K562 (cell line): ENCODE results near the gene POU2F1. TPM values are rescaled to one million over a fixed set of nuclear protein-coding genes. Genes with fewer than 3 reads are reported as not detected.

Source experiments
- ATAC-seq: fragments of 200-7000 bp; cut with Tn5 transposase; 3 replicates; pipeline ENCODE4 v1.9.1; 2020; ENCODE audit warnings: moderate library complexity
- BruUV-seq: library from RNA; stranded (reverse); fragments of 400-500 nt; replicated peaks from 2 replicates; lab custom pipeline; 2021; lab: Mats Ljungman, UMichigan
- CTCF ChIA-PET: fragments of 300-600 bp; formaldehyde crosslinking; extraction: SDS; loops from one replicate; lab custom pipeline; 2021; ENCODE audit warnings: low intra/inter-chr PET ratio; lab: Yijun Ruan, JAX
- POLR2A ChIA-PET: fragments of 300-600, 350-650 bp; sonication (Branson Sonifier 250); formaldehyde crosslinking; extraction: SDS; loops from one replicate; lab custom pipeline; 2021; ENCODE audit warnings: antibody characterized with exemption, inconsistent platforms; lab: Yijun Ruan, JAX
- DNase-seq, 4 experiments: peaks; one replicate each; pipeline versions ENCODE4 v3.0.0 to v3.0.0-alpha.2; 2011 to 2018; ENCODE audit warnings: low spot score in 3 of 4, mixed read lengths in 3 of 4; ENCODE audit errors: extremely low read depth in 1 of 4
- FAIRE-seq: peaks from 2 replicates; lab custom pipeline; 2011; peaks lifted over from hg19 to GRCh38; lab: Jason Lieb, UNC
- H2AFZ ChIP-seq: 2 replicates; pipeline ENCODE4 v1.6.0; 2011; ENCODE audit warnings: low read depth, low read length, control low read depth, inconsistent platforms
- H3K27ac ChIP-seq: fragments of 200-600 bp; 3 replicates; pipeline ENCODE4 v1.8.0; 2011; ENCODE audit warnings: low read depth, mild to moderate bottlenecking, control low read depth, inconsistent platforms, low read length, moderate library complexity, mixed read lengths; ENCODE audit errors: extremely low read depth
- H3K27me3 ChIP-seq, 2 experiments: fragments of 300-600 bp in 1 of 2; 2 replicates in 1 of 2; 3 replicates in 1 of 2; pipeline versions ENCODE4 v1.6.0 to v1.8.0; 2011; ENCODE audit warnings: inconsistent platforms in 2 of 2, low read length in 2 of 2, mild to moderate bottlenecking in 1 of 2, mixed read lengths in 1 of 2, moderate library complexity in 1 of 2; ENCODE audit not compliant: control insufficient read depth in 2 of 2, insufficient read depth in 2 of 2
- H3K36me3 ChIP-seq: fragments of 300-600 bp; 3 replicates; pipeline ENCODE4 v1.8.0; 2011; ENCODE audit warnings: mild to moderate bottlenecking, low read length, inconsistent platforms; ENCODE audit not compliant: control insufficient read depth, insufficient read depth
- H3K4me1 ChIP-seq, 2 experiments: fragments of 200-600 bp in 1 of 2; replicated peaks in 1 of 2; 2 replicates in 1 of 2; 3 replicates in 1 of 2; pipeline versions ENCODE4 v1.5.1 to v1.8.0; 2011; ENCODE audit warnings: inconsistent platforms in 2 of 2, low read length in 2 of 2, mild to moderate bottlenecking in 1 of 2, mixed read lengths in 1 of 2, moderate library complexity in 1 of 2; ENCODE audit not compliant: control insufficient read depth in 2 of 2, insufficient read depth in 2 of 2
- H3K4me2 ChIP-seq: 2 replicates; pipeline ENCODE4 v1.6.1; 2011; ENCODE audit warnings: low read length, control low read depth, inconsistent platforms, mixed read lengths; ENCODE audit not compliant: insufficient read depth
- H3K4me3 ChIP-seq: fragments of 200-600 bp; sonication (generic), shearing (Covaris generic); 2 replicates; pipeline ENCODE4 v1.5.1; 2016; ENCODE audit warnings: control low read depth, inconsistent platforms
- H3K79me2 ChIP-seq: fragments of 200-600 bp; 3 replicates; pipeline ENCODE4 v1.8.0; 2011; ENCODE audit warnings: low read length, inconsistent platforms; ENCODE audit not compliant: control insufficient read depth, insufficient read depth
- H3K9ac ChIP-seq, 2 experiments: 2 replicates each; pipeline versions ENCODE4 v1.6.0 to v1.6.1; 2011; ENCODE audit warnings: low read depth in 2 of 2, low read length in 2 of 2, control low read depth in 1 of 2, inconsistent platforms in 1 of 2, mild to moderate bottlenecking in 1 of 2, mixed read lengths in 1 of 2; ENCODE audit not compliant: insufficient read depth in 1 of 2
- H3K9me1 ChIP-seq: one replicate; pipeline ENCODE4 v1.6.0; 2011; ENCODE audit warnings: inconsistent platforms, mild to moderate bottlenecking, low read length, moderate library complexity; ENCODE audit not compliant: control insufficient read depth, insufficient read depth
- H3K9me3 ChIP-seq: replicated peaks from 2 replicates; pipeline ENCODE4 v1.5.1; 2011; ENCODE audit warnings: low read depth, low read length, inconsistent platforms; ENCODE audit not compliant: control insufficient read depth, insufficient read depth
- H4K20me1 ChIP-seq: replicated peaks from 2 replicates; pipeline ENCODE4 v1.6.1; 2011; ENCODE audit warnings: low read length, inconsistent platforms, mixed read lengths; ENCODE audit not compliant: control insufficient read depth, insufficient read depth
- MEIS2 ChIP-seq: fragments of 450-650 bp; IDR thresholded peaks from 2 replicates; pipeline ENCODE4 v1.6.1; 2014; ENCODE audit warnings: mild to moderate bottlenecking; ENCODE audit not compliant: partially characterized antibody
- in situ Hi-C: fragments of 300-500 bp; cut with MboI; formaldehyde crosslinking; loops from 4 replicates; pipeline ENCODE4 v1.15.0; 2018; ENCODE audit warnings: inconsistent platforms, mixed read lengths
- intact Hi-C: fragments of 100-400 bp; cut with micrococcal nuclease; formaldehyde crosslinking; loops from 2 replicates; pipeline ENCODE4 v1.14.2; 2022
- polyA plus RNA-seq, 8 experiments: library from polyadenylated mRNA; depleted of rRNA in 4 of 8; stranded (reverse) in 5 of 8; unstranded in 3 of 8; fragments of >200 nt; fragmentation: Nextera tagmentation in 2 of 8; fragmentation: Illumina TruSeq in 1 of 8; extraction: Ambion mirVana in 2 of 8; extraction: Trizol in 1 of 8; gene quantifications; 2 replicates each; pipeline versions ENCODE4 v1.2.1 to v1.2.3, GENCODE V29; 2011 to 2014; ENCODE audit warnings: inconsistent platforms in 1 of 8, missing spikeins in 1 of 8
- total RNA-seq, 7 experiments: library from RNA; depleted of rRNA in 6 of 7; stranded (reverse); fragments of >200 nt in 6 of 7; fragmentation: Illumina TruSeq in 2 of 7; extraction: Trizol in 2 of 7; gene quantifications; 2 replicates each; pipeline versions ENCODE4 v1.2.1 to v1.2.3, GENCODE V29; 2011 to 2021; ENCODE audit warnings: low replicate concordance in 1 of 7
- TF ChIP-seq, protein P1 (sequence below): fragments of 450-650 bp; formaldehyde crosslinking; IDR thresholded peaks from 2 replicates; pipeline ENCODE4 v1.4.0; 2020; ENCODE audit warnings: mild to moderate bottlenecking, mixed read lengths
- TF ChIP-seq, protein P2 (sequence below), 2 experiments: fragments of 450-650 bp in 1 of 2; sonication (generic) in 1 of 2; formaldehyde crosslinking in 1 of 2; IDR thresholded peaks; 2 replicates each; pipeline versions ENCODE4 v1.7.1 to v1.9.0; 2016 to 2022; ENCODE audit warnings: inconsistent platforms in 1 of 2, mild to moderate bottlenecking in 1 of 2, missing genetic modification reagents in 1 of 2

The POU2F1 gene
- total and polyA plus RNA-seq, 9 of the 15 experiments (the other 6 are each of a cell fraction or from before 2014, with no cell fraction given) = 2.6 to 22.3 (median 8.8) TPM

DNA sequence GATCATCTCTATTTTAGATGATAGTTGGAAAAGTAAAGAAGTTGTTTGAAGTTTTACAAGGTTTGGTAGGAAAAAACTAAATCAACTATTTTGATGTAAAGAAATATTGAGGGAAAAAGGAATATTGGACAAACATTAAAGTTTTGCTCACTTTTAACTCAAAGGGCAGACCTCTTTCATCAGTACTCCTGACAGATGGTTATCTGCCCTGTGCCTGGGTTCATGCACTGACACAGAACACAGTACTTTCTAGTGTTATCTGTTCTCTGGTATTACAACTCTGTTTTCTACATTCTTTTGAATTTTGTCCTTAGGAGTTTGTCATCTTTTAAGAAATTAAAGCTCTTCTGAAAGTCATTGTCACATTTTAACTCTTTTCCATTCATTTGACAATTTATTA lies 118.7 kb downstream of the POU2F1 start:
- no peak overlapping the region for H3K4me2 ChIP-seq
- intact Hi-C loops = no loop called here
- H2AFZ ChIP-seq = no peak overlapping the region
- H3K36me3 ChIP-seq = no peaks in the 10 kb centered on the region
- no peaks in the 10 kb centered on the region for H4K20me1 ChIP-seq
- H3K27me3 ChIP-seq = no peaks in the 10 kb centered on the region
- in situ Hi-C loops = no loop called here
- POLR2A ChIA-PET = interaction anchor here (0.6 to 0.8 kb wide), 3 partner anchors 10 to 155 kb away, joined by 3 to 4 read pairs (median 3); no protein-coding TSS in a partner anchor
- TF ChIP-seq, protein P1, sequence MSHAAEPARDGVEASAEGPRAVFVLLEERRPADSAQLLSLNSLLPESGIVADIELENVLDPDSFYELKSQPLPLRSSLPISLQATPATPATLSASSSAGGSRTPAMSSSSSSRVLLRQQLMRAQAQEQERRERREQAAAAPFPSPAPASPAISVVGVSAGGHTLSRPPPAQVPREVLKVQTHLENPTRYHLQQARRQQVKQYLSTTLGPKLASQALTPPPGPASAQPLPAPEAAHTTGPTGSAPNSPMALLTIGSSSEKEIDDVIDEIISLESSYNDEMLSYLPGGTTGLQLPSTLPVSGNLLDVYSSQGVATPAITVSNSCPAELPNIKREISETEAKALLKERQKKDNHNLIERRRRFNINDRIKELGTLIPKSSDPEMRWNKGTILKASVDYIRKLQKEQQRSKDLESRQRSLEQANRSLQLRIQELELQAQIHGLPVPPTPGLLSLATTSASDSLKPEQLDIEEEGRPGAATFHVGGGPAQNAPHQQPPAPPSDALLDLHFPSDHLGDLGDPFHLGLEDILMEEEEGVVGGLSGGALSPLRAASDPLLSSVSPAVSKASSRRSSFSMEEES (CRISPR knock-in tag) = no peak
- TF ChIP-seq, protein P2, sequence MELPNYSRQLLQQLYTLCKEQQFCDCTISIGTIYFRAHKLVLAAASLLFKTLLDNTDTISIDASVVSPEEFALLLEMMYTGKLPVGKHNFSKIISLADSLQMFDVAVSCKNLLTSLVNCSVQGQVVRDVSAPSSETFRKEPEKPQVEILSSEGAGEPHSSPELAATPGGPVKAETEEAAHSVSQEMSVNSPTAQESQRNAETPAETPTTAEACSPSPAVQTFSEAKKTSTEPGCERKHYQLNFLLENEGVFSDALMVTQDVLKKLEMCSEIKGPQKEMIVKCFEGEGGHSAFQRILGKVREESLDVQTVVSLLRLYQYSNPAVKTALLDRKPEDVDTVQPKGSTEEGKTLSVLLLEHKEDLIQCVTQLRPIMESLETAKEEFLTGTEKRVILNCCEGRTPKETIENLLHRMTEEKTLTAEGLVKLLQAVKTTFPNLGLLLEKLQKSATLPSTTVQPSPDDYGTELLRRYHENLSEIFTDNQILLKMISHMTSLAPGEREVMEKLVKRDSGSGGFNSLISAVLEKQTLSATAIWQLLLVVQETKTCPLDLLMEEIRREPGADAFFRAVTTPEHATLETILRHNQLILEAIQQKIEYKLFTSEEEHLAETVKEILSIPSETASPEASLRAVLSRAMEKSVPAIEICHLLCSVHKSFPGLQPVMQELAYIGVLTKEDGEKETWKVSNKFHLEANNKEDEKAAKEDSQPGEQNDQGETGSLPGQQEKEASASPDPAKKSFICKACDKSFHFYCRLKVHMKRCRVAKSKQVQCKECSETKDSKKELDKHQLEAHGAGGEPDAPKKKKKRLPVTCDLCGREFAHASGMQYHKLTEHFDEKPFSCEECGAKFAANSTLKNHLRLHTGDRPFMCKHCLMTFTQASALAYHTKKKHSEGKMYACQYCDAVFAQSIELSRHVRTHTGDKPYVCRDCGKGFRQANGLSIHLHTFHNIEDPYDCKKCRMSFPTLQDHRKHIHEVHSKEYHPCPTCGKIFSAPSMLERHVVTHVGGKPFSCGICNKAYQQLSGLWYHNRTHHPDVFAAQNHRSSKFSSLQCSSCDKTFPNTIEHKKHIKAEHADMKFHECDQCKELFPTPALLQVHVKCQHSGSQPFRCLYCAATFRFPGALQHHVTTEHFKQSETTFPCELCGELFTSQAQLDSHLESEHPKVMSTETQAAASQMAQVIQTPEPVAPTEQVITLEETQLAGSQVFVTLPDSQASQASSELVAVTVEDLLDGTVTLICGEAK (IDR thresholded peaks at IDR 0.05) = peak; percentile 43; the same call in 1 of the 2 replicates
- TF ChIP-seq, protein P2 (CRISPR knock-in tag; IDR thresholded peaks at IDR 0.05) = no peak
- peak; percentile 55 for TF ChIP-seq MEIS2
- no peaks in the 10 kb centered on the region for H3K9me3 ChIP-seq
- no peaks in the 10 kb centered on the region for H3K79me2 ChIP-seq
- ATAC-seq = peak; percentile 64; the same call in 1 of the 3 replicates
- no peak overlapping the region for H3K27ac ChIP-seq
- no peak overlapping the region for H3K9ac ChIP-seq
- H3K4me3 ChIP-seq = no peak overlapping the region
- no peak for FAIRE-seq
- no peaks in the 10 kb centered on the region for H3K9me1 ChIP-seq
- peak in 1 of 4 experiments; percentile 23 for DNase-seq
- no peaks in the 10 kb centered on the region for H3K4me1 ChIP-seq
- BruUV-seq = no TSS peak
- CTCF ChIA-PET = no interaction called here
